ENCODE data around the gene GRAMD1A. TPM values are rescaled to one million over a fixed set of nuclear protein-coding genes. Genes with fewer than 3 reads are reported as not detected.
"Not testable (repeated sequence)": the region's sequence is repeated elsewhere in the genome, so short reads cannot be mapped to it uniquely, and the experiment has no call there.

The GRAMD1A gene
- total and polyA plus RNA-seq, 9 of the 15 experiments (the other 6 are each of a cell fraction or from before 2014, with no cell fraction given) = 1.4 to 63.8 (median 38.5) TPM

GRCh38 chr19:35005256-35005977 lies 5.3 kb downstream of the GRAMD1A start (continued):
- no peak for TF ChIP-seq ZBTB40 (IDR thresholded peaks at IDR 0.05)
- no peak for TF ChIP-seq ZBTB40 (CRISPR knock-in tag; IDR thresholded peaks at IDR 0.05)

GRCh38 chr19:35006007-35006341 lies 5.9 kb downstream of the GRAMD1A start:
- H2AFZ ChIP-seq (ENCODE audit: low read depth, low read length); CTCF ChIA-PET (ENCODE audit: low intra/inter-chr PET ratio); ATAC-seq; H3K9ac ChIP-seq (ENCODE audit: insufficient read depth in 1 of 2, low read depth in 2 of 2, low read length in 2 of 2); H4K20me1 ChIP-seq (replicated peaks; ENCODE audit: control insufficient read depth, insufficient read depth, low read length); in situ Hi-C loops (cut with MboI); H3K4me3 ChIP-seq; H3K27ac ChIP-seq (ENCODE audit: extremely low read depth, low read depth, low read length); FAIRE-seq; intact Hi-C loops (cut with micrococcal nuclease); H3K9me1 ChIP-seq (ENCODE audit: control insufficient read depth, insufficient read depth, low read length); BruUV-seq (replicated peaks); H3K27me3 ChIP-seq (ENCODE audit: control insufficient read depth in 2 of 2, insufficient read depth in 2 of 2, low read length in 2 of 2); DNase-seq (ENCODE audit: extremely low read depth in 1 of 4, low spot score in 3 of 4); H3K9me3 ChIP-seq (replicated peaks; ENCODE audit: control insufficient read depth, insufficient read depth, low read depth, low read length); H3K4me2 ChIP-seq (ENCODE audit: insufficient read depth, low read length): not testable (repeated sequence)
- 97% methylated on average over 6 of the region's 6 CpGs for WGBS (ENCODE audit: insufficient coverage, low coverage, missing lambda C conversion rate)
- Histone ChIP-seq H3K36me3 (ENCODE audit: control insufficient read depth, insufficient read depth, low read length) (peaks cover 71% of the 10 kb centered on the region; the same call in 2 of the 3 replicates), H3K4me1 (replicated peaks in 1 of 2; ENCODE audit: control insufficient read depth in 2 of 2, insufficient read depth in 2 of 2, low read length in 2 of 2) (peaks cover 19 to 43% of the 10 kb centered on the region in 2 experiments), H3K79me2 (ENCODE audit: control insufficient read depth, insufficient read depth, low read length) (peaks cover 56% of the 10 kb centered on the region)
- POLR2A ChIA-PET = interaction anchor here (0.6 to 1.3 kb wide), 5 partner anchors 9 to 212 kb away, joined by 3 to 4 read pairs (median 4); no protein-coding TSS in a partner anchor
